Stimulated activated CD8-positive, alpha-beta memory T cell treated with anti-CD3 and anti-CD28 coated beads, Interleukin-2, amount 100 ng/mL, for 48 hours (primary cell): ENCODE data around the gene CSTB.

Experiments used
- DNase-seq, 2 donors: peaks; one replicate each; pipeline ENCODE4 v3.0.0-alpha.2; 2020; ENCODE audit warnings: low read depth in 2 of 2

The CSTB gene

DNA sequence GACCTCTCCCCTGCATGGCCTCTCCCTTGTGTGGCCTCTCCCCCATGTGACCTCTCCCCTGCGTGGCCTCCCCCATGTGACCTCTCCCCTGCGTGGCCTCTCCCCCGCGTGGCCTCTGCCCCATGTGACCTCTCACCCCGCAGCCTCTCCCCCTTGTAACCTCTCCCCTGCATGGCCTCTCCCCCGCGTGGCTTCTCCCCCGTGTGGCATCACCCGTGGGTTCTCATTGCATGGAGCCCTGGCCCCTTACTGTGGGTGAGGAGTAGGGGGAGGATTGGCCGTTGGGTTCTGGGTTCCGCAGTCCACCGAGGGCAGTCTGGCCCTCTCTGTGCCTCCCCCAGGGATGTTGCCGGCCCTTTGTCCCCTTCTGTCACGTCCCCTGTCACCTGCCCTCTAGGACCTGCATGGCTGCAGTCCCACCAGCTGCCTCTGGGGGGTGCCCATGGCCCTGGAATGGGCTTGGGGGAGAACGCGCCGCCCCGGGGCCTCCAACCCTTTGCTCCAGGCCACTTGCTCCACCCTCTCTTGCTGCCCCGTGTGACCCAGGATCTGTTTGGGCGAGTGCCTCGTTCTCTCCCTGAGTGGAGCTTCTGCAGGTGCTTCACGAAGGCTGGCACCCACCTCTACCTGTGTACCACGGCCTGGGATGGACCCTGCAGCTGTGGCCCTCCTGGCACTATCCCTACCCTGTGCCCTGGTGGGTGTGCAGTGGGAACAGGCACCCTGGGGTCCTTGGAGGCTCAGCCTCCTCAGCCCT lies 34.6 kb upstream of the CSTB start:
- peak; percentile 90 to 91 for DNase-seq

DNA sequence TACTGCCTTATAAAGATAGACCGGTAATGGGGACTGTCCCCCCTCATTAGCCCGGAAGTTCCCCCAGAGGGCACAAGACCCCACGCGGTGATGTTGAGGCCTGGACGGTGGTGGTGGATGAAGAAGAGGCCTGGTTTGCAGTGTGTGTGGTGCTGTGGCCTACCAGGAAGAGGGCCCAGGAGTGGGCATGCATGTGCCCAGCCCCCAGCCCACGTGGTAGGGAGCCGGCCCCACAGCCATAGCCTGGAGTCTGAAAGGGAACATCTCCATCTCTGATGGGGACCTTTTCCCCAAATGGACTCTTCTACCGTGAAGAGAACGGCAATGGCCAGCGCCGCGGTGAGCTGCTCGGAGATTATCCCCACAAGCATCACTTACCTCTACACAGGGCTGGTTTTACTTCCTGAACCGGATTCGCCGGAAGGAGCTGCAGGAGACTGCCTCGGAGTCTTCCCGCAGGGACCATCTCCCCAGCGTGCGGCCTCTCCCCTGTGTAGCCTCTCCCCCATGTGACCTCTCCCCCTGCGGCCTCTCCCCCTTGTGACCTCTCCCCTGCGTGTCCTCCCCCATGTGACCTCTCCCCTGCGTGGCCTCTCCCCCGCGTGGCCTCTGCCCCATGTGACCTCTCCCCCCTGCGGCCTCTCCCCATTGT lies 33.9 kb upstream of the CSTB start:
- no peak for DNase-seq

DNA sequence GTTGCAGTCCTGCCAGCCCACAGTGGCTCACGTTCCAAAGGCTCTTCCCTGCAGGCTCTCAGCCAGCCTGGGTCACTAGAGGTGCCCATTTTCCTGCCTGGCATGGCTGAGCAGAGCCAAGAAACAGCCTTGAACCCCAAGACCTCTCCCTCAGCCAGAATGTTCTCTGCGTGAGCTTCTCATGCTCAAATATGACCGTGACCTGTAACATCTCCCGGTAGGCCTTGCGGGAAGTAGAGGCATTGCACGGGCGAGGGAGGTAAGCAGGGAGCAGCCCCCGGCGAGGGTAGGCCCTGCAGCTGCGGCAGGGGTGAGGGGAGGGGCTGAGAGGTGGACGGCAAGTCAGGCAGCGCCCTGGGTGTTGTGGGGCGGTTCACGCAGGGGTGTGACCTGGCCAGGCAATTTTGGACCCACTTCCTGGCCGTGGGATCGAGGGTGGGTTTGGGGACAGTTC lies 33.3 kb upstream of the CSTB start:
- no peak for DNase-seq

DNA sequence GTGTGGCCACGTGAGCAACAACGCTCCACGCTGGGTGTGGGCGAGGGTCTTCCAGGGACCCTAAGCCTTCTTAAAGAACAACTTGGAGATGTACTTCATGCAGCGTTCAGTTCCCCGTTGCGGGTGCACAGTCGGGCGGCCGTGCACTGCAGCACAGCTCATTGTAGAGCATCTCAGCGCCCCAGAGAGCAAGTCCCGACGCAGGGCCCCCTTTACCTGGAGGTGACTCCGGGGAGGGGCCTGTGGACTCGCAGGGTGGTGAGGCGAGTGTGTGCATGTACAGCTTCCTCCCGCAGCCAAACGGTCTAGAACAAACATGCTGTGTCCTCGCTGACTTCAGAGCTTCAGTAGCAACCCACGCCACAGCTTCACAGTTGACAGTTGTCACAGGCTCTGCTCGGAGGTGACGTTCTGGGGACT lies 32.7 kb upstream of the CSTB start:
- DNase-seq: no peak

DNA sequence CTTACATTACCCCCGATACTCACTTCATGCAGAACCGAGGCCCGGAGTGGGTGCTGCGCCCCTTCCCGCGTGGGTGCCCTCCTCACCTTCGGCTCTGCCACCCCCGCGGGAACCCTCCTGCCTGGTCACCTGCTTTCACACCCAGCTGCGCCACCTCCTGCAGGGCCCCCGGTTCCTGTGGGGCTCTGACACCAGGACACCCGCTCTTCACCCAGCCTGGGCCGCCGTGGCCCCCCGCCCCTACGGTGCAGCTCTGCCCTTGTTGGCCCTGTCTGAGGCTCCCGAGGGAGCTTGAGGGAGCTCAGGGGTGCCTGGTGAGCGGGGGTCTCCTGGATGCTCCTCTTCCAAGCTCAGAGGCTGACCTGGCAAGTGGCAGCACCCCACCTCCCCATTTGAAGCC lies 32.3 kb upstream of the CSTB start:
- no peak for DNase-seq

DNA sequence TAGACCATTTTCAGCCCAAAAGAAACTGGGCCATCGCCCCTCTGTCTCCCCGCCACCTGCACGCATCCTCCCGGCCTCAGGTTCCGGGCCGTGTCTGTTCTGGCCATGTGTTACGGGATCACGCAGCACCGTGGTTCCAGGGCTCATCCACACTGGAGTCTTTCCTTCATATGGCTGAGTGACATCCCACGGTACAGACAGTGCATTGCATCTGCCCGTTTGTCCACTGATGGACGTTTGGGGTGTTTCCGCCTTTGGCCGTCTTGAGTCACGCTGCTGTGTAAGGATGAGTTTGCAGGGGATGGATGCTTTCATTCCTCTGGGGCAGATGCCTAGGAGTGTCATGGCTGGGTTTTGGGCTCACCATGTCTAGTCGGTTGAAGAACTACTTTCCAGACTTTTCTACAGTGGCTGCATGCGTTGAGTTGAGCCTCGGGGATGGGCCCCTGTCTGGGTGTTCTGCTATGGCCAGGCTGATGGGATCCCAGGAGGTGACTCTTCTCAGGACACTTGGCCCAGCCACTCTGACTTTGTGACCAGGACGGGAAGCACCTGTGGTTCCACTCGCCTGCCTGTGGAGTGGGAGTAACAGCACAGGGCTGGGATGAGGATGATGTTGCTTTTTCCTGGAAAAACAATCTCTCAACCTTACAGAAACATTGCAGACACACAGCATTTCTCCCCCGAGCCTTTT lies 30.1 kb upstream of the CSTB start:
- no peak for DNase-seq

DNA sequence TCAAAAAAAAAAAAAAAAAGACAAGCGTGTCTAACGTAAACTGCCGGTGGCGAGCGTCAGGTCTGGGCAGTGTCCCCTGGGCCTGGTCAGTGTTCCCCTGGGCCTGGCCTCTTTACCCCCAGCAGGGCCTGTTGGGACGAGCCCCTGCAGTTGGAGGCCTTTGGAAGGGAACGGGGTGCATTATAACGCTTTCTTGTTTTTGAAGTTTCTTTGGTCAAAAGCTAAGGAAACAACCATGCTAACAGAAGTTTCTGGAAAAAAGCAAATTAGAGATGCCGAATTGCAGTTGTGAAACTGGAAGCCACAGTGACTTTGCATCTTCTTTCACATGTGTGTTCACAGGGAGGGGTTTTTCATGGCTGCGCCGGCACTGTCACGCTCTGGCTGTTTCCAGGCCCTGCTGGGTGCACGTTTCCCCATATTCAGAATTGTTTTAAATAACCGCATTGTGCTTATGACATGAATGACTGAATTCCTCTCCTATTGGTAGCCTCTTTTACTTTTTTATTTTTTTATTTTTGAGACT lies 29.2 kb upstream of the CSTB start:
- no peak for DNase-seq

DNA sequence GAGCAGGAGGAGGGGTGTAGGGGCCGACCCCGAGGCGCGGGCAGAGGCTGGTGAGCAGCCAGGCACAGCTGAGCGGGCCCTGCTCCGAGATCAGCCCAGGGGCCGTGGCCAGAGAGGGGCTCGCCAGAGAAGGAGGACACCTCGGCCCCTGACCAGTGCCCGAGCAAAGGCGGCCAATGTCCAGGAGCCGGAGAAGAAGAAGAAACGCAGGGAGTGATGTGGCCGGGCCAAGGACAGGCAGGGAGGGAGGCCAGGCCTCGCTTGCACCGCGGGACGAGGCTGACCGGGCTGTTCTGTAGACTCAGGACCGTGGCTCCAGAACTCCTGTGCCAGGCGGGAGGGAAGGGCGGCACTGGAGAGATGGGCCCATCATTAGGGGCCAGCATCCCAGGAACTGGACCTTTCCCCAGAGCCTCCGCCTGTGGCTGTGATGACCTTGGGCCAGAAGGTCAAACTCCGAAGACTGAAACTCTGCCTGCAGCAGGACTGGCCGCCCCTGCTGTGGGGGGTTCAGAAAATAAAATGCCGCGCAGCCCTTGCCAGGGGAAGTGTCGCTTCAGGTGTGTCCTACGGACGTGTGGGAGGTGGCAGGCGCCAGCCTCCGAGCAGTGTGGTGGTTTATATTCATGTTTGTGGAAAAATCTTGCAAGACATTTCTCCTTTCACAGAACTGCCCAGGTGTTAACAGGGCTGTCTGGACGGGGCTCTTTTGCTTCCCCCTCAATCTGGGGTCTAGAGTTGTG lies 27.6 kb upstream of the CSTB start:
- DNase-seq: no peak

DNA sequence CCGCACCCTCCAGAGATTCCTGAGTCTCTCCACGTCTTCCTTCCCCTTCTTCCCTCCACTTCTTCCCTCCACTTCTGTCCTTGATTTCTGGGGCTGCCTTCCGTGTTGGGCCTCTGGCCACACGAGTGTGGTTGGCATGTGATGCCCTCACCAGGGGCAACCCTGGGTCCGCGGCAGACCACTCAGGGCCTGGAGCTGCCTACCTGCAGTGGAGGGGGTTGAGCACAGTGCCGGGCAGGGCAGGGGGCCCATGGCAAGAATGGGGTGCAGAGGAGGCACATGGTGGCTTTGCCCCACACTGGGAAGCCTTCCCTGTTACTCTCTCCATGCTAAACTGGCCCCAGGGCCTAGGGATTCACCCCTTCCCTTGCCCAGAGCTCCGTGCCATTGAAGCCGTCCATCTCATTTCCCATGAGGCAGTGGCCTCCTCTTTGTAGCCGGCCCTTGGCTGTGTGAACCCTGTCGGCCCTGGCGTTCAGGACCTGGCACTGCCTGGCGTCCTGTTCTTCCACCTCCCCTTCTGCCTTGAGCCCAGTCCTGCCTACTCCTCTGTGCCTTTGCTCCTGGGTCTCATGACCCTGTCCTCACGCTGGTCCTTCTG lies 26.7 kb upstream of the CSTB start:
- DNase-seq: no peak

DNA sequence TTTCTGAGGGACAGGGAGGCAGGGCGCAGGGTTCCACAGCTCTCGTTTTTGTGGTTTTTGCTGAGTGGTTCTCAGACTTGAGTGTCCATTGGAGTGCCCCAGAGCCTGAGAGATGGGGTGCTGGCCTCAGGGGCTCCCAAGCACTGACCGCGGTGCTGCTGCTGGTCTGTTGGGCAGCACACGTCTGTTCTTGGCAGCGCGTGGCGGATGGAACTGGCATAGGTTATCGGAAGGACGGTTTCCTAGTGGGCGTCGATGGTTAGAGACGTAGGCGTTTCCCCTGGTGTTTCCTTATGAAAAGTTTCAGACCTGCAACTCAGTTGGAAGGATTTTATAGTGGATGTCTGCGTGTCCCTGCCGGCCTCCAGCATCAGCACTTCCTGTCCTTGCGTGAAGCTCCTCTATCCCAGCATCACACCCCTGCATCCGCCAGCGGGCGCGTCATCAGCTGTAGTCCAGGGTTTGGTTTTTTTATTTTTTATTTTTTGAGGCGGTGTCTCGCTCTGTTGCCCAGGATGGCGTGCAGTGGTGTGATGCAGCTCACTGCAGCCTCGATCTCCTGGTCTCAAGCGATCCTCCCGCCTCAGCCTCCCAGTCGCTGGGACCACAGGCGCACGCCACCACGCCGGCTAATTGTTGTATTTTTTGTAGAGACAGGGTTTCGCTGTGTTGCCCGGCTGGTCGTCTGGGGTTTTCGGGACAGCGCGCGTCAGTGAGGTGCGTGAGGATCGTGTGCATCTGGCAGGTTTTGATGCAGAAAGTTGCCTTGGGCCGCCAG lies 25.1 kb upstream of the CSTB start:
- no peak for DNase-seq

DNA sequence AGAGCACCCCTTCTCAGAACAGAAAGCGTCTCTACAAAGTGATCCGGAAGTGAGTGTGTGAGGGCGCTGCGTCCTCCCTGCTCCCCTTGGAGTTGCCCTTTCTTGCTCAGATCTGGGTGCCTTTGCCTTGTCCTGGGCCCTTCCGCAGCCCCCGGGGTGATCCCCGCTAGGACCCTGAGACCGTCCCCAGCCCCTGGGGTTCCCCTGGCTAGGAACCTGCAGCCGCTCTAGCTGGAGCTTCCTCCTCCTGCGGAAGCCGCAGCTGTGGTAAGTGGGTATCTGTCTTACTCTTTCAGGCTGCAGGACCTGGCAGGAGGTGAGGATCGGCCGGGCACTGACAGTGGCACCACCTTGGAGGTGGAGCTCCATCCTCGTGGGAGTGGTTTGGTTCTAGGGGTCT lies 24.5 kb upstream of the CSTB start:
- DNase-seq: no peak

DNA sequence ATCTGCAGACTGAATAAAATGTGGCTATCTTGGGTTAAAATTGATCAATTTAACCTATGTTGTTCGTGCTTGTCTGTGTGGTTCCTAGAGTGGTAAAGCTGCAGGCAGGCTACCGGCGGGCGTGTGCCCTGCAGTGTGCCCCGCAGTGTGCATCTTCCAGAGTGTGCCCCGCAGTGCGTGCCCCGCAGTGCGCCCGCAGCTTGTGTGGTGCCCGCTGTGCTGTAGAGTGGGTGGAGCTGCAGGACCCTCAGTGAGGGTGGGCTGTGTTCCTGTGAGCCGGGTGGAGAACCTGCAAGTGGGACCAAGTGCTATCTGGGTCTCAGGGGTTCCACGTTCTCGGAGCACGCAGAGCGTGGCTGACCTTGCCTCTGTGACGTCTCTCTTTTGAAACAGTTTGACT lies 24.0 kb upstream of the CSTB start:
- no peak for DNase-seq

DNA sequence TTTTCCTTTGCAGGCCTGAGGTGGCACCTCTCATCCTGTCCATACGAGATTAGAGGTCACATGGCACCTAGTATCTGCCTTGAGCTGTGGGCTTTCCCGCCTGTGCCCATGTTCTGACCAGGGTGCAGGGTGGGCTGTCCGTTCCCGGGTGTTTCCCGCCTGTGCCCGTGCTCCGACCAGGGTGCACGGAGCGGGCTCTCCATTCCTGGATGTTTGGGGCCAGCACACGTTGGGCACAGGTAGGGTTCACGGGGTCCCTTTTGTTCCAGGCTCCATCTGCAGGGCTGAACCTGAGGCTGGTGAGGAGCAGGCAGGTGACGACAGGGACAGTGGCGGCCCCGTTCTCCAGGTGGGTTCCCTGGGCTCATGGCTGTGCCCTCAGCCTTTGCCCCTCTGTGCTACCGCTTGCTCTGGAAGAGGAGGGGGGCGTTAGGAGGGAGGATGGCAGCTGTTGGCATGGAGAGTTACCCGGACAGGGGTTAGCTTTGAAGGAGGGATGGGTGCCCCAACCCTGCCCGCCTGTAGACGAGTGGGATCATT lies 23.3 kb upstream of the CSTB start:
- no peak for DNase-seq

DNA sequence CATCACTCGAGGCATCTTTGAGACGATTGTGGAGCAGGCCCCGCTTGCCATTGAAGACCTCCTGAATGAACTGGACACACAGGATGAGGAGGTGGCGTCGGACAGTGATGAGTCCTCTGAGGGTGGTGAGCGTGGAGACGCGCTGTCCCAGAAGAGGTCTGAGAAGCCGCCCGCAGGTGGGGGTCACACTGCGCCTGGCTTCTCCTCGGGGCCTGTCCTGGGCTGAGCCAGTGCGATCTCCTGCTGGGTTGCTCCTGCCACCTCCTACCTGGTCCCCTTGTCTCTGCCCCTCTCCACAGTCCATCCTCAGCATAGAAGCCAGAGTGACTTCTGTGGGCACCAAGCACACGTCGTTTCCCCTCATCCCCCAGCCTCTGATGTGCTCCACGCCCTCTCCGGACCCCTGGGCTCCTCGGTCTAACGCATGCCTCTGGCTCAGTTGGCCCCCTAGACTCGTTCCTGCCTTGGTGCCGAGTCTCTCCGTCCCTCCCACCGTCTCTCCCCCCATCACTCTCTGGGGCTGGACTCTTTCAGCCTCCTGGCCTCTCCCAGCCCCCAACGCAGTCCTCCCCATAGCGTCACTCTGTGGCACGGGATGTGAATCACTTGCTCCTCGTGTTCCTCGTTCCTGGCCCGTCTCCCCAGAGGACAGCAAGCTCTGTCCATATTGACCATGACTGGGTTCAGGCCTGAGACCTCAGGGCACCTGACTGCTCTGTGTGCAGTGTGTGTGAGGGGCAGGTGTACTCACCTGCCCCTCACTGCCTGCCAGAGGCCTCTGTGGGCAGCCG lies 22.0 kb upstream of the CSTB start:
- DNase-seq: no peak

DNA sequence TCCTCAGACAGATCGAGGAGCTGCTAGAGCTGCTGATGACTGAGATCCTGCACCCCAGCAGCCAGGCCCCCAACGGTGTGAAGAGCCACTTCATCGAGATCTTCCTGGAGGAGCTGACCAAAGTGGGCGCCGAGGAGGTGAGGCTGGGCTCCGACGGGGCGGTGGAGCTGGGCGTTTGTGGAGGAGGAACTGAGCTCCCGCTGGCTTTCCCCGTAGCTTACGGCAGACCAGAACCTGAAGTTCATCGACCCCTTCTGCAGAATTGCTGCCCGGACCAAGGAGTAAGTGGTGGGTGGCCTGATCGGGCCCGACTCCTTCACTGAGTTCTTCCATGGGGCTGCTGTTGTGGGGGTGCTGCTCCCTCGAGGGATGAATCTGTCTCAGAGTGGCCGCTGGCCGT lies 21.3 kb upstream of the CSTB start:
- DNase-seq: no peak

DNA sequence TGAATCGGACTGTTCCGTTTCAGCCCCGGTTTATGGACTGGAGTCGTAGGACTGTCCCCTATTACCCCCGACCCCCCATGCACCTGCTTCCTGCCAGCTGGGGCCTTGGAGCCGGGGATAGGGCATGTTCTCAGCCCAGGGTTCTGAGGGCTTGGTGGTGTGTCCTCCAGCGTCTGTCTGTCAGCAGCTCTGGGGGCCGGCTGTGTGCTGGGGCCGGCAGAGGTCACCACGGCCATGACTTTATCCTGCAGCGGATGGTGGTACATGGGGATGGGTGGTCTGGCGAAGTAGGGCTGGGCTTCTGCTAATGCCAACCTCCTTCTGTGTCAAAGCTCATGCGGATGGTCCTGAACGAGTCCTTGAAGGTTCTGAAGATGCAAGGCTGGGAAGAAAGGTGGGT lies 18.7 kb upstream of the CSTB start:
- no peak for DNase-seq

DNA sequence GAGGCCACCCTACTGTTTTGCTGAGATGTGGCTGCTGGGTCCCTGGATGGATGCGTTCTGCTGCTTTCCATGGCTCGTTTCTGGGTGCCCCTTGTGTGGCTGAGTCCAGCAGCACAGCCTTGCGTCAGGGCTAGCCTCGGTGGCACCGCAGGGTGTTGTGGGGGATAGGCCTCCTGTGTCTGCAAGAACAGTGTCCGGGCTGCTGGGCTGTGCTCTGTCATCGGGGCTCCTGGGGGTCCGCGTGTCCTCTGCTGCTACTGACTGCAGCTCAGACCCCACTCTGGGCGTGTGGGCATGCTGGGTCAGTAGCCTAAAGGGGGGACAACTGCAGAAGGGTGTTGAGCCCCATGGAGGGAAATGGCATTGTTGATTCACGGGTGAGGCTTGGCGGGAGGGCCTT lies 18.2 kb upstream of the CSTB start:
- DNase-seq: no peak

DNA sequence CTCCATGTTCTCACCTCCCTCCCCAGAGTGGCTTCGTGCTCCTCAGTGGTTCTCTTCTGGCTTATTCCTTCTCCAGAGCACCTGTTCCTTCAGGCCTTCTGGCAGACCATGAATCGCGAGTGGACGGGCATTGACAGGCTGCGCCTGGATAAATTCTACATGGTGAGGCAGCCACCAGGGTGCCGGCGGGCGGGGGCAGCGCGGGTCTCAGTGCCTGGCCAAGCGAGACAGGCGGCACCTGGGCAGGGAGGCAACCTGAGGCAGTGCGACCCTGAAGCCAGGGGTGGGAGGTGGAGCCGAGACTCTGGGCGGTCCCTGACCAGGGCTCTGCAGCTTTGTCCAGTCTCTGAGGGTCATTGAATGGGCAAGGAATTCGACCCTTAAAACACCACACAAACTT lies 17.1 kb upstream of the CSTB start:
- no peak for DNase-seq

DNA sequence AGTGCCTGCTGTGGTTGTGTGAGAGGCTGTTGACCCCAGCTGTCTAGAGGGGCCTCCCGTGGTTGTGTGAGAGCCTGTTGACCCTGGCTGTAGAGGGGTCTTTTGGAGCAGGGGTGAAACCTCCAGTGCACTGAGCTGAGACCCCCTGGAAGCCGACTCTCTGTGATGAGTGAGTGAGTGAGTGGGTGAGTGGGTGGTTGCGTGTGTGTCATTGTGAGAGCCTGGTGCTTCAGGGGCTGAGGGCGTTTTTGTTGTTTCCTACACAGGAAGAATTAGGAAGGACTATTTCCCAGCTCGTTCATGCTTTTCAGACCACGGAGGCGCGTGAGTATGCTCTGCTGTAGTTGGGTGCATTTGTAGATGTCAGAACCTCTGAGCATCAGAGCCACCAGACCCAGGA lies 16.3 kb upstream of the CSTB start:
- no peak for DNase-seq

DNA sequence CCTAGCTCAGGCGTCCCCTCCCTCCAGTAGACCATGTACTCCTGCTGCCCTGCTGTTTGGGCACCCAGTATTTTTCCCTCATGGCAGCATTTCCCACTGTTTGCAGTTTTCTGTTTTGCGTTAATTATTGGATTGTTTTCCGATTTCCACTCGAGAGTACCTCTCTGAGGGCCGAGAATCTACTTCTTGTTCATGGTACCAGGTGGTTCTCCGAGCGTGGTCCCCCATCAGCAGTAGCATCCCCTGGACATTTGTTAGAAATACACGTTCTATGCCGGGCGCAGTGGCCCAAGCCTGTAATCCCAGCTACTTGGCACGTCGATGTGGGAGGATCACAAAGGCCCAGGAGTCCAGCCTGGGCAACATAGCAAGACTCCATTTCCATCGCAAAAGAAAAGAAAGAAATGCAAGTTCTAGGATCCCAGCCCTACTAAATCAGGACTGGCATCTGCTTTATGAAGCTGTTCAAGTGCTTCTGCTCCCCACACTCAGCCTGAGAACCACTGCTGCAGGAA lies 14.0 kb upstream of the CSTB start:
- DNase-seq: no peak
